ENCODE measurements around the gene CFDP1.

Gene CFDP1

GRCh38 chr16:75383141-75383540 lies 50.2 kb downstream of the CFDP1 start:
- TF ChIP-seq, protein P1, sequence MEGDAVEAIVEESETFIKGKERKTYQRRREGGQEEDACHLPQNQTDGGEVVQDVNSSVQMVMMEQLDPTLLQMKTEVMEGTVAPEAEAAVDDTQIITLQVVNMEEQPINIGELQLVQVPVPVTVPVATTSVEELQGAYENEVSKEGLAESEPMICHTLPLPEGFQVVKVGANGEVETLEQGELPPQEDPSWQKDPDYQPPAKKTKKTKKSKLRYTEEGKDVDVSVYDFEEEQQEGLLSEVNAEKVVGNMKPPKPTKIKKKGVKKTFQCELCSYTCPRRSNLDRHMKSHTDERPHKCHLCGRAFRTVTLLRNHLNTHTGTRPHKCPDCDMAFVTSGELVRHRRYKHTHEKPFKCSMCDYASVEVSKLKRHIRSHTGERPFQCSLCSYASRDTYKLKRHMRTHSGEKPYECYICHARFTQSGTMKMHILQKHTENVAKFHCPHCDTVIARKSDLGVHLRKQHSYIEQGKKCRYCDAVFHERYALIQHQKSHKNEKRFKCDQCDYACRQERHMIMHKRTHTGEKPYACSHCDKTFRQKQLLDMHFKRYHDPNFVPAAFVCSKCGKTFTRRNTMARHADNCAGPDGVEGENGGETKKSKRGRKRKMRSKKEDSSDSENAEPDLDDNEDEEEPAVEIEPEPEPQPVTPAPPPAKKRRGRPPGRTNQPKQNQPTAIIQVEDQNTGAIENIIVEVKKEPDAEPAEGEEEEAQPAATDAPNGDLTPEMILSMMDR (IDR thresholded peaks at IDR 0.05; ENCODE audit: low read depth, low read length): no peak
- no peaks in the 10 kb centered on the region for H3K27me3 ChIP-seq (ENCODE audit: insufficient read depth, low read depth, severe bottlenecking)
- no peaks in the 10 kb centered on the region for H3K9me3 ChIP-seq (ENCODE audit: severe bottlenecking)
- peaks cover 16% of the 10 kb centered on the region for H3K36me3 ChIP-seq
- DNase-seq: no peak
- H3K4me3 ChIP-seq (ENCODE audit: low read depth, low read length): no peak overlapping the region
- H3K27ac ChIP-seq: no peak overlapping the region

DNA sequence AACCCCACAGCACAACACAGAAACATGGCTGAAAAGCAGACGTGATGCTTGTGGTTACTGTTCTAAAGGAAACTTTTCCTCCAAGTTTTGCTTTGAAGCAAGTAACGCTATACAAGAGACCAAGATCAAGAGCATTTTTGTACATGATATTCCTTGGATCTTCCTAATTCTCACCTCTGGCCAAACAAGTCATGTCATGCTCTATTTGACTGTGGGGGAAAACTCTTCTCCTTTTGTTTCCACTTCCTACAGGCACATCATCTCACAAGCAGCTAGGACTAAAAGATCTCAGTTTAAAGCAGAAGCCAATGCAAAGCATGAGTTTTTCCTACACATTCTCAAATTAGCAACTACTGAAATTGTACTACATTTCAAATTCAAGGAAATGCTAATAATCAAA lies 50.7 kb downstream of the CFDP1 start:
- TF ChIP-seq, protein P1 (IDR thresholded peaks at IDR 0.05; ENCODE audit: low read depth, low read length): no peak
- Histone ChIP-seq H3K4me3 (ENCODE audit: low read depth, low read length) (no peak overlapping the region), H3K9me3 (ENCODE audit: severe bottlenecking) (no peaks in the 10 kb centered on the region), H3K27me3 (ENCODE audit: insufficient read depth, low read depth, severe bottlenecking) (no peaks in the 10 kb centered on the region), H3K27ac (no peak overlapping the region), H3K36me3 (peaks cover 11% of the 10 kb centered on the region)
- no peak for DNase-seq

DNA sequence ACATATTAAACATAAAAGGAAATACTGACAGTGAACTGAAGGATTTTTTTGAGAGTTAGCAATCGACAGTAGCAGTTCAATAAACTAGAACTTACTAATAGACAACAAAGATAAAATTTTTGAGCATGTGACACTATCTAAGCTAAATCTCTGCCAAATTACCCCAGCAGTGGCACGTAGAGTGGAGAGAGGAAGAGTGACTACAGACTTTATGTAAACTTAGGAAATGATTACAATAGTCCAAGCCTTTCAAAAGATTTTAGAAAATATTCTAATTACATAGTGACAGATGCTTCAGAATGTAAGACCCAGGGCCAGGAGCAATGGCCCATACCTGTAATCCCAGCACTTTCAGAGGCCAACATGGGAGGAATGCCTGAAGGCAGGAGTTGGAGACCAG lies 52.4 kb downstream of the CFDP1 start:
- Histone ChIP-seq H3K27ac (no peak overlapping the region), H3K9me3 (ENCODE audit: severe bottlenecking) (no peaks in the 10 kb centered on the region), H3K36me3 (peaks cover 7% of the 10 kb centered on the region), H3K4me3 (ENCODE audit: low read depth, low read length) (no peak overlapping the region), H3K27me3 (ENCODE audit: insufficient read depth, low read depth, severe bottlenecking) (no peaks in the 10 kb centered on the region)
- TF ChIP-seq, protein P1 (IDR thresholded peaks at IDR 0.05; ENCODE audit: low read depth, low read length): no peak
- DNase-seq: no peak

- Histone ChIP-seq H3K36me3 (peaks cover 7% of the 10 kb centered on the region), H3K27me3 (ENCODE audit: insufficient read depth, low read depth, severe bottlenecking) (no peaks in the 10 kb centered on the region), H3K27ac (no peak overlapping the region), H3K9me3 (ENCODE audit: severe bottlenecking) (no peaks in the 10 kb centered on the region), H3K4me3 (ENCODE audit: low read depth, low read length) (no peak overlapping the region)
- no peak for DNase-seq
- TF ChIP-seq, protein P1 (IDR thresholded peaks at IDR 0.05; ENCODE audit: low read depth, low read length): no peak
These were observed 53.1 kb downstream of the CFDP1 start for GRCh38 chr16:75379911-75380847.

DNA sequence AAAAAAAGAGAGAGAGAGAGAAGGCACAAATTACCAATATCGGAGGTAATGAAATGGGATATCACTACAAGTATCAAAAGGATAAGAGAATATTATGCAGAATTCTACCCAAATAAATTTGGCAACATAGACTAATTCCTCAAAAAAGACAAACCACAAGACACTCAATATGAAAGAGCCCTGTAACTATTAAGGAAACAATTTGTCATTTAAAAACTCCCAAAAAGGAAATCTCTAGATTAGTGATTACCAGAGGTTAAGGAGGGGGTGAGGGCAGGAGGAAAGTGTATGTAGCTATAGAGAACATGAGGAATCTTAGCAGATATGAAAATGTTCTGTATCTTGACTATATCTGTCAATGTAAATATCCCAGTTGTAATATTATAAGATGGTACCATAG lies 54.0 kb downstream of the CFDP1 start:
- H3K27ac ChIP-seq: no peak overlapping the region
- no peaks in the 10 kb centered on the region for H3K27me3 ChIP-seq (ENCODE audit: insufficient read depth, low read depth, severe bottlenecking)
- no peak for DNase-seq
- TF ChIP-seq, protein P1 (IDR thresholded peaks at IDR 0.05; ENCODE audit: low read depth, low read length): no peak
- H3K4me3 ChIP-seq (ENCODE audit: low read depth, low read length): no peak overlapping the region
- no peaks in the 10 kb centered on the region for H3K9me3 ChIP-seq (ENCODE audit: severe bottlenecking)
- peaks cover 7% of the 10 kb centered on the region for H3K36me3 ChIP-seq

Data from WERI-Rb-1 (cell line).